ENCODE measurements around the gene LRRC31. TPM values are rescaled to one million over a fixed set of nuclear protein-coding genes. Genes with fewer than 3 reads are reported as not detected.

The LRRC31 gene
- total and polyA plus RNA-seq, 2 experiments from 2014 or later, result not detected

DNA sequence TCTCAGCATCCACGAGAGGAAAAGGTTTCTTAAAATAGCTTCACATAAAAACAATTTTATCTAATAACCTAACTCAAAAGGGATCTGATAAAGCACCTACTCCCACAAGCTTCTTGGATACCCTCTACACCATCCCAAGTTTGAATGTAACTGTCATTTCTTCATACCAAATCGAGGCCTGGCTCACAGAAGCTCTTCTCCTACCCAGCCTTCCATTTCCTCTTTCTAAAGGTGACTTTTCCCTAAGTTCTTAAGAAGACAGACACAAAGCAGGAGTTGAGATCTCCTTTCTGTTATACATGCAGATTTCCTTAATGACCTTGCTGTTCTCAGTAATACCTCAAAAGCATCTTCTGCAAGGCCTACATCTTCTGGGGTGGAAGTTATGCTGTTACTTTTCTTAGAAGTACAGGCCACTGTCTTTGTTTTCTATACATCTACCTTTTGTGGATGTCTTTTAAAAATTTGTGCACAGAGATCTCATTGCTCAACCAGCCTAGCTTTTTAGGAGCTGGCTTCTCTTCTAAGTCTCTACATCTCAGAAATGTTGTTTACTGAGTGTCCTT, 60.4 kb downstream of the LRRC31 start:
- Histone ChIP-seq H3K4me2 (no peak overlapping the region), H3K4me1 (ENCODE audit: insufficient read depth) (peaks cover 20% of the 10 kb centered on the region), H3K9me2 (ENCODE audit: insufficient read depth) (no peaks in the 10 kb centered on the region), H3K36me3 (ENCODE audit: insufficient read depth) (no peaks in the 10 kb centered on the region), H3K27me3 (ENCODE audit: insufficient read depth) (peaks cover 6% of the 10 kb centered on the region; the same call in 1 of the 2 replicates), H3F3A (replicated peaks; ENCODE audit: low read depth) (no peaks in the 10 kb centered on the region), H3K79me2 (replicated peaks; ENCODE audit: insufficient read depth) (no peaks in the 10 kb centered on the region), H2AFZ (no peak overlapping the region), H3K4me3 (no peak overlapping the region), H3K27ac (ENCODE audit: low read depth) (no peak overlapping the region), H4K20me1 (replicated peaks; ENCODE audit: insufficient read depth) (no peaks in the 10 kb centered on the region)
- peaks cover 25% of the 10 kb centered on the region for H3K4me1 Mint-ChIP-seq
- peaks cover 4% of the 10 kb centered on the region; the same call in 1 of the 3 replicates for H3K9me3 Mint-ChIP-seq
- no peak overlapping the region for H3K27ac Mint-ChIP-seq
- peaks cover 15% of the 10 kb centered on the region for H3K27me3 Mint-ChIP-seq (ENCODE audit: insufficient read depth, low read depth, poor library complexity)
- ATAC-seq, result no peak
- TF ChIP-seq, protein P1, sequence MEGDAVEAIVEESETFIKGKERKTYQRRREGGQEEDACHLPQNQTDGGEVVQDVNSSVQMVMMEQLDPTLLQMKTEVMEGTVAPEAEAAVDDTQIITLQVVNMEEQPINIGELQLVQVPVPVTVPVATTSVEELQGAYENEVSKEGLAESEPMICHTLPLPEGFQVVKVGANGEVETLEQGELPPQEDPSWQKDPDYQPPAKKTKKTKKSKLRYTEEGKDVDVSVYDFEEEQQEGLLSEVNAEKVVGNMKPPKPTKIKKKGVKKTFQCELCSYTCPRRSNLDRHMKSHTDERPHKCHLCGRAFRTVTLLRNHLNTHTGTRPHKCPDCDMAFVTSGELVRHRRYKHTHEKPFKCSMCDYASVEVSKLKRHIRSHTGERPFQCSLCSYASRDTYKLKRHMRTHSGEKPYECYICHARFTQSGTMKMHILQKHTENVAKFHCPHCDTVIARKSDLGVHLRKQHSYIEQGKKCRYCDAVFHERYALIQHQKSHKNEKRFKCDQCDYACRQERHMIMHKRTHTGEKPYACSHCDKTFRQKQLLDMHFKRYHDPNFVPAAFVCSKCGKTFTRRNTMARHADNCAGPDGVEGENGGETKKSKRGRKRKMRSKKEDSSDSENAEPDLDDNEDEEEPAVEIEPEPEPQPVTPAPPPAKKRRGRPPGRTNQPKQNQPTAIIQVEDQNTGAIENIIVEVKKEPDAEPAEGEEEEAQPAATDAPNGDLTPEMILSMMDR (conservative IDR thresholded peaks at IDR 0.05; ENCODE audit: low read depth in 2 of 2), result no peak
- TF ChIP-seq EZH2 (IDR thresholded peaks at IDR 0.05; ENCODE audit: low read depth, unreplicated experiment) (no peak), JUNB (IDR thresholded peaks at IDR 0.05; ENCODE audit: unreplicated experiment) (no peak), ZNF331 (CRISPR knock-in tag; IDR thresholded peaks at IDR 0.05; ENCODE audit: low read depth) (no peak), ZNF114 (CRISPR knock-in tag; IDR thresholded peaks at IDR 0.05) (no peak), CREB1 (CRISPR knock-in tag; IDR thresholded peaks at IDR 0.05; ENCODE audit: low read depth) (no peak), EZH2phosphoT487 (IDR thresholded peaks at IDR 0.05; ENCODE audit: unreplicated experiment) (no peak), STAT1 (IDR thresholded peaks at IDR 0.05; ENCODE audit: unreplicated experiment) (no peak), NANOG (IDR thresholded peaks at IDR 0.05; ENCODE audit: borderline replicate concordance) (no peak), POLR2AphosphoS5 (IDR thresholded peaks at IDR 0.05; ENCODE audit: low read depth) (no peak)
- TF ChIP-seq, protein P2, sequence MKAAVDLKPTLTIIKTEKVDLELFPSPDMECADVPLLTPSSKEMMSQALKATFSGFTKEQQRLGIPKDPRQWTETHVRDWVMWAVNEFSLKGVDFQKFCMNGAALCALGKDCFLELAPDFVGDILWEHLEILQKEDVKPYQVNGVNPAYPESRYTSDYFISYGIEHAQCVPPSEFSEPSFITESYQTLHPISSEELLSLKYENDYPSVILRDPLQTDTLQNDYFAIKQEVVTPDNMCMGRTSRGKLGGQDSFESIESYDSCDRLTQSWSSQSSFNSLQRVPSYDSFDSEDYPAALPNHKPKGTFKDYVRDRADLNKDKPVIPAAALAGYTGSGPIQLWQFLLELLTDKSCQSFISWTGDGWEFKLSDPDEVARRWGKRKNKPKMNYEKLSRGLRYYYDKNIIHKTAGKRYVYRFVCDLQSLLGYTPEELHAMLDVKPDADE (IDR thresholded peaks at IDR 0.05), result no peak
- TF ChIP-seq, protein P3, sequence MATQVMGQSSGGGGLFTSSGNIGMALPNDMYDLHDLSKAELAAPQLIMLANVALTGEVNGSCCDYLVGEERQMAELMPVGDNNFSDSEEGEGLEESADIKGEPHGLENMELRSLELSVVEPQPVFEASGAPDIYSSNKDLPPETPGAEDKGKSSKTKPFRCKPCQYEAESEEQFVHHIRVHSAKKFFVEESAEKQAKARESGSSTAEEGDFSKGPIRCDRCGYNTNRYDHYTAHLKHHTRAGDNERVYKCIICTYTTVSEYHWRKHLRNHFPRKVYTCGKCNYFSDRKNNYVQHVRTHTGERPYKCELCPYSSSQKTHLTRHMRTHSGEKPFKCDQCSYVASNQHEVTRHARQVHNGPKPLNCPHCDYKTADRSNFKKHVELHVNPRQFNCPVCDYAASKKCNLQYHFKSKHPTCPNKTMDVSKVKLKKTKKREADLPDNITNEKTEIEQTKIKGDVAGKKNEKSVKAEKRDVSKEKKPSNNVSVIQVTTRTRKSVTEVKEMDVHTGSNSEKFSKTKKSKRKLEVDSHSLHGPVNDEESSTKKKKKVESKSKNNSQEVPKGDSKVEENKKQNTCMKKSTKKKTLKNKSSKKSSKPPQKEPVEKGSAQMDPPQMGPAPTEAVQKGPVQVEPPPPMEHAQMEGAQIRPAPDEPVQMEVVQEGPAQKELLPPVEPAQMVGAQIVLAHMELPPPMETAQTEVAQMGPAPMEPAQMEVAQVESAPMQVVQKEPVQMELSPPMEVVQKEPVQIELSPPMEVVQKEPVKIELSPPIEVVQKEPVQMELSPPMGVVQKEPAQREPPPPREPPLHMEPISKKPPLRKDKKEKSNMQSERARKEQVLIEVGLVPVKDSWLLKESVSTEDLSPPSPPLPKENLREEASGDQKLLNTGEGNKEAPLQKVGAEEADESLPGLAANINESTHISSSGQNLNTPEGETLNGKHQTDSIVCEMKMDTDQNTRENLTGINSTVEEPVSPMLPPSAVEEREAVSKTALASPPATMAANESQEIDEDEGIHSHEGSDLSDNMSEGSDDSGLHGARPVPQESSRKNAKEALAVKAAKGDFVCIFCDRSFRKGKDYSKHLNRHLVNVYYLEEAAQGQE (IDR thresholded peaks at IDR 0.05; ENCODE audit: unreplicated experiment), result no peak
- TF ChIP-seq, protein P4, sequence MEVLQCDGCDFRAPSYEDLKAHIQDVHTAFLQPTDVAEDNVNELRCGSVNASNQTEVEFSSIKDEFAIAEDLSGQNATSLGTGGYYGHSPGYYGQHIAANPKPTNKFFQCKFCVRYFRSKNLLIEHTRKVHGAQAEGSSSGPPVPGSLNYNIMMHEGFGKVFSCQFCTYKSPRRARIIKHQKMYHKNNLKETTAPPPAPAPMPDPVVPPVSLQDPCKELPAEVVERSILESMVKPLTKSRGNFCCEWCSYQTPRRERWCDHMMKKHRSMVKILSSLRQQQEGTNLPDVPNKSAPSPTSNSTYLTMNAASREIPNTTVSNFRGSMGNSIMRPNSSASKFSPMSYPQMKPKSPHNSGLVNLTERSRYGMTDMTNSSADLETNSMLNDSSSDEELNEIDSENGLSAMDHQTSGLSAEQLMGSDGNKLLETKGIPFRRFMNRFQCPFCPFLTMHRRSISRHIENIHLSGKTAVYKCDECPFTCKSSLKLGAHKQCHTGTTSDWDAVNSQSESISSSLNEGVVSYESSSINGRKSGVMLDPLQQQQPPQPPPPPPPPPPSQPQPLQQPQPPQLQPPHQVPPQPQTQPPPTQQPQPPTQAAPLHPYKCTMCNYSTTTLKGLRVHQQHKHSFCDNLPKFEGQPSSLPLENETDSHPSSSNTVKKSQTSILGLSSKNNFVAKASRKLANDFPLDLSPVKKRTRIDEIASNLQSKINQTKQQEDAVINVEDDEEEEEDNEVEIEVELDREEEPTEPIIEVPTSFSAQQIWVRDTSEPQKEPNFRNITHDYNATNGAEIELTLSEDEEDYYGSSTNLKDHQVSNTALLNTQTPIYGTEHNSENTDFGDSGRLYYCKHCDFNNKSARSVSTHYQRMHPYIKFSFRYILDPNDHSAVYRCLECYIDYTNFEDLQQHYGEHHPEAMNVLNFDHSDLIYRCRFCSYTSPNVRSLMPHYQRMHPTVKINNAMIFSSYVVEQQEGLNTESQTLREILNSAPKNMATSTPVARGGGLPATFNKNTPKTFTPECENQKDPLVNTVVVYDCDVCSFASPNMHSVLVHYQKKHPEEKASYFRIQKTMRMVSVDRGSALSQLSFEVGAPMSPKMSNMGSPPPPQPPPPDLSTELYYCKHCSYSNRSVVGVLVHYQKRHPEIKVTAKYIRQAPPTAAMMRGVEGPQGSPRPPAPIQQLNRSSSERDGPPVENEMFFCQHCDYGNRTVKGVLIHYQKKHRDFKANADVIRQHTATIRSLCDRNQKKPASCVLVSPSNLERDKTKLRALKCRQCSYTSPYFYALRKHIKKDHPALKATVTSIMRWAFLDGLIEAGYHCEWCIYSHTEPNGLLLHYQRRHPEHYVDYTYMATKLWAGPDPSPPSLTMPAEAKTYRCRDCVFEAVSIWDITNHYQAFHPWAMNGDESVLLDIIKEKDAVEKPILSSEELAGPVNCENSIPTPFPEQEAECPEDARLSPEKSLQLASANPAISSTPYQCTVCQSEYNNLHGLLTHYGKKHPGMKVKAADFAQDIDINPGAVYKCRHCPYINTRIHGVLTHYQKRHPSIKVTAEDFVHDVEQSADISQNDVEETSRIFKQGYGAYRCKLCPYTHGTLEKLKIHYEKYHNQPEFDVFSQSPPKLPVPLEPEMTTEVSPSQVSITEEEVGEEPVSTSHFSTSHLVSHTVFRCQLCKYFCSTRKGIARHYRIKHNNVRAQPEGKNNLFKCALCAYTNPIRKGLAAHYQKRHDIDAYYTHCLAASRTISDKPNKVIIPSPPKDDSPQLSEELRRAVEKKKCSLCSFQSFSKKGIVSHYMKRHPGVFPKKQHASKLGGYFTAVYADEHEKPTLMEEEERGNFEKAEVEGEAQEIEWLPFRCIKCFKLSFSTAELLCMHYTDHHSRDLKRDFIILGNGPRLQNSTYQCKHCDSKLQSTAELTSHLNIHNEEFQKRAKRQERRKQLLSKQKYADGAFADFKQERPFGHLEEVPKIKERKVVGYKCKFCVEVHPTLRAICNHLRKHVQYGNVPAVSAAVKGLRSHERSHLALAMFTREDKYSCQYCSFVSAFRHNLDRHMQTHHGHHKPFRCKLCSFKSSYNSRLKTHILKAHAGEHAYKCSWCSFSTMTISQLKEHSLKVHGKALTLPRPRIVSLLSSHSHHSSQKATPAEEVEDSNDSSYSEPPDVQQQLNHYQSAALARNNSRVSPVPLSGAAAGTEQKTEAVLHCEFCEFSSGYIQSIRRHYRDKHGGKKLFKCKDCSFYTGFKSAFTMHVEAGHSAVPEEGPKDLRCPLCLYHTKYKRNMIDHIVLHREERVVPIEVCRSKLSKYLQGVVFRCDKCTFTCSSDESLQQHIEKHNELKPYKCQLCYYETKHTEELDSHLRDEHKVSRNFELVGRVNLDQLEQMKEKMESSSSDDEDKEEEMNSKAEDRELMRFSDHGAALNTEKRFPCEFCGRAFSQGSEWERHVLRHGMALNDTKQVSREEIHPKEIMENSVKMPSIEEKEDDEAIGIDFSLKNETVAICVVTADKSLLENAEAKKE (CRISPR knock-in tag; IDR thresholded peaks at IDR 0.05), result no peak
- H3K4me3 Mint-ChIP-seq, result no peak overlapping the region
- H3K36me3 Mint-ChIP-seq (ENCODE audit: low read depth), result no peaks in the 10 kb centered on the region
- DNase-seq (ENCODE audit: low spot score), result no peak
